Neuronal stem cell (in vitro differentiated cells): Measurements from ENCODE around the gene PAPOLA. TPM values are rescaled to one million over a fixed set of nuclear protein-coding genes. Genes with fewer than 3 reads are reported as not detected.

Experiments
- DNase-seq: peaks from one replicate; pipeline ENCODE4 v3.0.0-alpha.2; 2013; ENCODE audit warnings: low spot score
- H2AFZ ChIP-seq: one replicate; pipeline ENCODE4 v1.6.1; 2013; ENCODE audit warnings: mild to moderate bottlenecking, low read length, inconsistent platforms
- H2AK5ac ChIP-seq: 2 replicates; pipeline ENCODE4 v1.6.1; 2013; ENCODE audit warnings: low read depth, mild to moderate bottlenecking, inconsistent platforms, low read length, moderate library complexity, mixed read lengths
- H2BK120ac ChIP-seq: 2 replicates; pipeline ENCODE4 v1.6.1; 2013; ENCODE audit warnings: low read depth, mild to moderate bottlenecking, inconsistent platforms, low read length, moderate library complexity, mixed read lengths
- H2BK12ac ChIP-seq: one replicate; pipeline ENCODE4 v1.6.1; 2013; ENCODE audit warnings: low read length, inconsistent platforms
- H2BK15ac ChIP-seq: 2 replicates; pipeline ENCODE4 v1.6.1; 2013; ENCODE audit warnings: mild to moderate bottlenecking, low read length, inconsistent platforms, mixed read lengths
- H2BK5ac ChIP-seq: one replicate; pipeline ENCODE4 v1.6.1; 2013; ENCODE audit warnings: inconsistent platforms, mild to moderate bottlenecking, low read length, moderate library complexity
- H3K14ac ChIP-seq: one replicate; pipeline ENCODE4 v1.6.1; 2013; ENCODE audit warnings: low read length, inconsistent platforms
- H3K18ac ChIP-seq: 2 replicates; pipeline ENCODE4 v1.6.1; 2013; ENCODE audit warnings: low read length, inconsistent platforms
- H3K23ac ChIP-seq: 2 replicates; pipeline ENCODE4 v1.6.1; 2013; ENCODE audit warnings: low read depth, mild to moderate bottlenecking, mixed read lengths, low read length, inconsistent platforms; ENCODE audit not compliant: poor library complexity
- H3K27ac ChIP-seq: replicated peaks from 3 replicates; pipeline ENCODE4 v1.5.1; 2013; ENCODE audit warnings: low read length, inconsistent platforms
- H3K27me3 ChIP-seq, 3 experiments: 2 replicates each; pipeline ENCODE4 v1.6.1; 2013; ENCODE audit warnings: low read length in 3 of 3, mild to moderate bottlenecking in 2 of 3, inconsistent platforms in 1 of 3, low read depth in 1 of 3, mixed read lengths in 1 of 3, moderate library complexity in 1 of 3; ENCODE audit not compliant: control insufficient read depth in 3 of 3, insufficient read depth in 3 of 3
- H3K36me3 ChIP-seq, 2 donors: replicated peaks in 1 of 2; 2 replicates each; pipeline ENCODE4 v1.6.1; 2013; ENCODE audit warnings: low read length in 2 of 2; ENCODE audit not compliant: control insufficient read depth in 2 of 2, insufficient read depth in 2 of 2
- H3K4ac ChIP-seq: 2 replicates; pipeline ENCODE4 v1.6.1; 2013; ENCODE audit warnings: inconsistent platforms, mild to moderate bottlenecking, low read length, moderate library complexity
- H3K4me1 ChIP-seq, 2 donors: 1 replicate in 1 of 2; 2 replicates in 1 of 2; pipeline ENCODE4 v1.6.1; 2013; ENCODE audit warnings: low read length in 2 of 2, low read depth in 1 of 2; ENCODE audit not compliant: control insufficient read depth in 2 of 2, insufficient read depth in 1 of 2
- H3K4me2 ChIP-seq: one replicate; pipeline ENCODE4 v1.6.1; 2013; ENCODE audit warnings: mild to moderate bottlenecking, low read length, inconsistent platforms; ENCODE audit not compliant: insufficient read depth, poor library complexity, severe bottlenecking
- H3K4me3 ChIP-seq, 2 donors: 2 replicates each; pipeline ENCODE4 v1.5.1; 2013; ENCODE audit warnings: low read length in 2 of 2, mild to moderate bottlenecking in 2 of 2, inconsistent platforms in 1 of 2, moderate library complexity in 1 of 2
- H3K79me1 ChIP-seq: one replicate; pipeline ENCODE4 v1.6.1; 2013; ENCODE audit warnings: low read depth, mild to moderate bottlenecking, inconsistent platforms, low read length, moderate library complexity
- H3K9ac ChIP-seq: one replicate; pipeline ENCODE4 v1.6.1; 2013; ENCODE audit warnings: mild to moderate bottlenecking, low read depth, low read length, inconsistent platforms; ENCODE audit not compliant: poor library complexity
- H3K9me3 ChIP-seq, 2 donors: replicated peaks in 1 of 2; 2 replicates each; pipeline versions ENCODE3 to v1.6.1; 2013; ENCODE audit warnings: low read length in 2 of 2, mild to moderate bottlenecking in 2 of 2, inconsistent platforms in 1 of 2, low read depth in 1 of 2, mixed read lengths in 1 of 2, moderate library complexity in 1 of 2; ENCODE audit not compliant: control insufficient read depth in 2 of 2, insufficient read depth in 1 of 2
- H4K8ac ChIP-seq: one replicate; pipeline ENCODE4 v1.6.1; 2013; ENCODE audit warnings: low read depth, mild to moderate bottlenecking, inconsistent platforms, low read length, moderate library complexity
- H4K91ac ChIP-seq: one replicate; pipeline ENCODE4 v1.6.1; 2013; ENCODE audit warnings: low read length, low read depth, mild to moderate bottlenecking, inconsistent platforms; ENCODE audit not compliant: poor library complexity
- WGBS, 2 donors: extraction: QIAGEN DNeasy Blood & Tissue Kit; methylation state at CpG; one replicate each; pipeline ENCODE4 v1.1.7; 2013; ENCODE audit warnings: missing lambda C conversion rate in 2 of 2, mixed read lengths in 1 of 2; ENCODE audit not compliant: insufficient read length in 2 of 2, insufficient replicate concordance in 1 of 2; ENCODE audit errors: extremely low coverage in 2 of 2; 5-methylcytosine and 5-hydroxymethylcytosine counted together
- polyA plus RNA-seq, 2 experiments: library from polyadenylated mRNA; stranded (reverse); fragments of 200-250 nt; gene quantifications; one replicate each; pipeline ENCODE4 v1.2.3, GENCODE V29; 2013

Gene PAPOLA
- polyA plus RNA-seq (2013, experiment 1 of 2): 211 TPM
- 212 TPM for polyA plus RNA-seq (2013, experiment 2 of 2)

DNA sequence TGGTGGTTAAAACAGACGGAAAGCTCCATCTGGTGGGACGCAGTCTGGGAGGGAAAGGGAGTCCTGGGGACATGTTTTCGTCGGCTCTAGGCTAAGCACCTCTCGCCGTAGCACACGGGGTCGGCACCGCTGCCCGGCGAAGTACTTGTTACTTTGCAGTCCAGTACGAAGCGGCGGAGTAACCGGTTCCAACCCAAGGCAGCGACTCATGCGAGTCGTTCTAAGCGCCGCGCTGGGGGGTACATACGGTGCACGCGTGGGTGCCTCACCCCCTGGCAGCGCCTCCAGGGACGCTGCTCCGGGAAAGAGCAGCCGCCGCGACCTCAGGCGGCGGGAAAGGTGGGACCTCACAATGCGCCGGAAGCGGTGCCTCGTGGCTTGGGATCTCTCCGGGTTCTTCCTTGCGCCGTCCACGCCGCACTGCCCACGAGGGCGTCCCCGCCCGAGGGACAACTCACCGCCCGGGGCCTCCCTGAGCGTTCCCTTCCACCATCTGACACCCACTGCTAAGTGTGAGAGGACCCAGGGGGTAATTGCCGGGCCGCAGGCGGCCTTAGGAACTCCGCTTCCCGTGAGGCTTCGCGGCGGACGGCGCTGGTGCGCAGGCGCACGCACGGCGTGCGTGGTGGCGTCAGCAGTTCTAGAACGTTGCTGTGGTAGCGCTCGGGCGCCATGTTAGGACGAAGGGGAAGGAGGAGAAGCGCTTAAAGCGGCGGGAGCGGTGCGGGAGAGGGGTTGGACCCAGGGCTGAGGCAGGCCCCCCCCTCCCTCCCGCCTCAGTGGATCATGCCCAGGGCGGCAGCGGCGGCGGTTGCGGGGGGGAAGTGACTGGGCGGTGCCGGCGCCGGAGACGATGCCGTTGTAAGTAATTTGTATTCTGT is at the start of gene PAPOLA:
Gene PAPOLA (plus strand): TSS at position 643 of the 881 bp plus-strand sequence. CDS start 211 bp downstream, at position 854.
- Histone ChIP-seq H4K8ac (peak within 1 kb of the TSS; percentile 74), H3K4ac (no peak within 1 kb of the TSS), H3K14ac (peak within 1 kb of the TSS; percentile 74), H3K4me2 (peak within 1 kb of the TSS; percentile 66), H2BK120ac (peak within 1 kb of the TSS; percentile 63), H2BK12ac (no peak within 1 kb of the TSS), H3K4me1 (peaks cover 0 to 5% of the 10 kb centered on the region in 2 donors), H3K79me1 (no peaks in the 10 kb centered on the region), H3K4me3 (peak within 1 kb of the TSS; percentile 79 to 99), H3K27ac (peak within 1 kb of the TSS; percentile 79), H3K9me3 (peaks cover 0 to 8% of the 10 kb centered on the region in 2 donors), H2BK5ac (peak within 1 kb of the TSS; percentile 93), H2BK15ac (no peak within 1 kb of the TSS), H3K18ac (peak within 1 kb of the TSS; percentile 96), H2AK5ac (peak within 1 kb of the TSS; percentile 38), H3K23ac (peak within 1 kb of the TSS; percentile 46), H3K36me3 (peaks cover 2 to 23% of the 10 kb centered on the region in 2 donors), H3K9ac (peak within 1 kb of the TSS; percentile 95), H3K27me3 (no peaks in the 10 kb centered on the region), H2AFZ (peak within 1 kb of the TSS; percentile 90), H4K91ac (peak within 1 kb of the TSS; percentile 28)
- no CpG with 5 or more reads among the region's 87 CpGs for WGBS, 2 donors
- peak; percentile 92 for DNase-seq

DNA sequence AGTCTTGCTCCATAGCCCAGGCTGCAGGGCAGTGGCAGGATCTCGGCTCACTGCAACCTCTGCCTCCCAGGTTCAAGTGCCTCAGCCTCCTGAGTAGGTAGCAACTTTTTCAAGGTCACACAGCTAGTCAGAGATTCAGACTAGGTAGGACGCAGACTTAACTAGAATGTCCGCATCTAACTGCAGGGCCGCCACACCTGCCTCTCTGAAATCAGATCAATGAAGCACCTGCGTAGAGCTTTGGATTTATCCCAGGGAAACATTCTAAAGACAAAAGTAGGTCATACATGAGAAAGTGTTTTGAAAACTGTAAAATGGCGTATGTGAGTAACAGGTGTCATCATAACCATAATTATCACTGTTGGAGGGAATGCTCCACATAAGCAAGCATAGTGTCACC is 49.5 kb upstream of the PAPOLA start:
- no peak overlapping the region for H2BK5ac ChIP-seq
- no peaks in the 10 kb centered on the region for H3K79me1 ChIP-seq
- H3K4ac ChIP-seq: no peak overlapping the region
- H4K8ac ChIP-seq: no peak overlapping the region
- no peak overlapping the region for H3K18ac ChIP-seq
- no peak overlapping the region for H3K9ac ChIP-seq
- no peak overlapping the region for H3K23ac ChIP-seq
- DNase-seq: no peak
- H3K4me1 ChIP-seq: no peaks in the 10 kb centered on the region
- H3K27me3 ChIP-seq: peaks cover 0 to 6% (median 0%) of the 10 kb centered on the region in 3 experiments
- no peak overlapping the region for H3K27ac ChIP-seq
- no peak overlapping the region for H2AFZ ChIP-seq
- H3K4me2 ChIP-seq: no peak overlapping the region
- no peak overlapping the region for H4K91ac ChIP-seq
- H2BK15ac ChIP-seq: no peak overlapping the region
- H2AK5ac ChIP-seq: no peak overlapping the region
- no peaks in the 10 kb centered on the region for H3K36me3 ChIP-seq
- no peak overlapping the region for H3K4me3 ChIP-seq
- H3K9me3 ChIP-seq: no peaks in the 10 kb centered on the region
- H2BK12ac ChIP-seq: no peak overlapping the region
- no peak overlapping the region for H3K14ac ChIP-seq
- no CpG with 5 or more reads among the region's 6 CpGs for WGBS, 2 donors
- H2BK120ac ChIP-seq: no peak overlapping the region

DNA sequence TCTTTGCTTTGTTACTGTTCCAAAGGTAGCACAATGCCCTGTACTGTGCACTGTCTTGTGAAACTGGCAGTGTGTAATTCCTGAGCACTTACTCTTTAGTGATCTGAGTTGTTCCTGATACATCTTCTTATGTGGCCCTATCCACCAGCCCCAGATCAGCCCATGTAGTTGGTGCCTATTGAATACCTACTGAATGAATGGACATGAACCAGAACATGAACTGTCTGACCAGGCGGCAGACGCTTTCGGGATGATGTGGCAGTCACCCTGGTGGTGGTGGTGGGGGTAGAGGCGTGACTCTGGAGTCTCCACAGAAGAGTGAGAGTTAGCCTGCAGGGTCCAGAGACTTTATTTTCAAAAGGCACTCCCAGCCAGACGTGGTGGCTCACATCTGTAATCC is 46.6 kb upstream of the PAPOLA start:
- H3K4me3 ChIP-seq: no peak overlapping the region
- H3K27me3 ChIP-seq: peaks cover 0 to 9% (median 0%) of the 10 kb centered on the region in 3 experiments
- no peak overlapping the region for H4K8ac ChIP-seq
- no peak overlapping the region for H2AFZ ChIP-seq
- H2BK5ac ChIP-seq: no peak overlapping the region
- H3K79me1 ChIP-seq: no peaks in the 10 kb centered on the region
- H3K36me3 ChIP-seq: no peaks in the 10 kb centered on the region
- no peak overlapping the region for H3K27ac ChIP-seq
- H3K14ac ChIP-seq: no peak overlapping the region
- DNase-seq: no peak
- H3K9me3 ChIP-seq: no peaks in the 10 kb centered on the region
- no peak overlapping the region for H3K4ac ChIP-seq
- no peak overlapping the region for H3K9ac ChIP-seq
- no peak overlapping the region for H2BK12ac ChIP-seq
- H2BK15ac ChIP-seq: no peak overlapping the region
- H3K4me2 ChIP-seq: no peak overlapping the region
- WGBS, 2 donors: no CpG with 5 or more reads among the region's 5 CpGs
- no peak overlapping the region for H3K23ac ChIP-seq
- no peak overlapping the region for H3K18ac ChIP-seq
- no peaks in the 10 kb centered on the region for H3K4me1 ChIP-seq
- no peak overlapping the region for H4K91ac ChIP-seq
- no peak overlapping the region for H2AK5ac ChIP-seq
- H2BK120ac ChIP-seq: no peak overlapping the region

DNA sequence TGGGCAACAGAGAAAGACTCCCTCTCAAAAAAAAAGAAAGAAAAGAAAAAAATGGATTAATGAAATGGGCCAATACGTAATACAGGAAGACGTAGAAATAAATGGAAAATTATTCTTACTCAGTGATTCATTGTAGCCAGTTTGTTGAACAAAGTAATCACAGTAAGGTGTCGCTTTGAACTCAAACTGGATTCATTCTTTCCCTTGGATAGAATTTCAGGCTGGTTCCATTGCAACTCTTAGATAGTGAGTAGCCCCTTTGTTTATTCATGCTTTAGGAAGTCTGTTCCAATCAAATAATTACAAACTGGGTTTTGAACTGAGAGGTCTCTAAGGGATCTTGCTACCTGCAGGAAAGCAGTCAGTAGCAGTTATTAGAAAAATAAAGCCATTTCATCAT is 42.3 kb upstream of the PAPOLA start:
- no peak overlapping the region for H3K18ac ChIP-seq
- no peak overlapping the region for H2BK5ac ChIP-seq
- no peak overlapping the region for H3K14ac ChIP-seq
- no peak overlapping the region for H2BK120ac ChIP-seq
- H3K4me2 ChIP-seq: no peak overlapping the region
- no peak overlapping the region for H4K91ac ChIP-seq
- no peaks in the 10 kb centered on the region for H3K36me3 ChIP-seq
- H3K9me3 ChIP-seq: no peaks in the 10 kb centered on the region
- H4K8ac ChIP-seq: no peak overlapping the region
- no peak overlapping the region for H2BK15ac ChIP-seq
- no peaks in the 10 kb centered on the region for H3K79me1 ChIP-seq
- no peak overlapping the region for H2AFZ ChIP-seq
- peaks cover 0 to 9% (median 0%) of the 10 kb centered on the region in 3 experiments for H3K27me3 ChIP-seq
- 100% methylated on average over 2 of the region's 3 CpGs; no CpG with 5 or more reads in 1 of the 2 donors for WGBS, 2 donors
- no peak overlapping the region for H3K27ac ChIP-seq
- no peak overlapping the region for H2BK12ac ChIP-seq
- no peak for DNase-seq
- no peak overlapping the region for H3K4me3 ChIP-seq
- H3K23ac ChIP-seq: no peak overlapping the region
- no peaks in the 10 kb centered on the region for H3K4me1 ChIP-seq
- no peak overlapping the region for H2AK5ac ChIP-seq
- H3K9ac ChIP-seq: no peak overlapping the region
- no peak overlapping the region for H3K4ac ChIP-seq
